Epithelial cell of esophagus (primary cell): Measurements from ENCODE around the gene C3orf49.

Source experiments
- DNase-seq: peaks from one replicate; pipeline ENCODE4 v3.0.0; 2010; ENCODE audit warnings: low read depth
- H3K4me3 ChIP-seq: 2 replicates; pipeline ENCODE4 v1.5.1; 2011; ENCODE audit warnings: mild to moderate bottlenecking, low read length, control low read depth
- CTCF ChIP-seq: IDR thresholded peaks from 2 replicates; pipeline ENCODE4 v1.5.1; 2011; ENCODE audit warnings: low read depth, mild to moderate bottlenecking, low read length, control low read depth, inconsistent platforms; ENCODE audit not compliant: insufficient read depth; ENCODE audit errors: missing control alignments

The C3orf49 gene

GRCh38 chr3:63800097-63800496, 19.0 kb upstream of the C3orf49 start:
- TF ChIP-seq CTCF, result no peak
- H3K4me3 ChIP-seq, result no peak overlapping the region
- DNase-seq, result no peak

- no peak for TF ChIP-seq CTCF
- H3K4me3 ChIP-seq, result no peak overlapping the region
- no peak for DNase-seq
Measured at GRCh38 chr3:63803911-63804310, 15.2 kb upstream of the C3orf49 start.

GRCh38 chr3:63807961-63808565, 11.0 kb upstream of the C3orf49 start:
- DNase-seq, result no peak
- H3K4me3 ChIP-seq, result no peak overlapping the region
- no peak for TF ChIP-seq CTCF

- peak; percentile 44 for DNase-seq
- no peak for TF ChIP-seq CTCF
- H3K4me3 ChIP-seq, result no peak overlapping the region
Measured at GRCh38 chr3:63808633-63809032, 10.5 kb upstream of the C3orf49 start.

GRCh38 chr3:63809607-63810006, 9.5 kb upstream of the C3orf49 start:
- DNase-seq, result peak; percentile 66
- TF ChIP-seq CTCF, result no peak
- H3K4me3 ChIP-seq, result no peak overlapping the region

GRCh38 chr3:63814237-63814636, 4.9 kb upstream of the C3orf49 start:
- H3K4me3 ChIP-seq, result no peak overlapping the region
- no peak for TF ChIP-seq CTCF
- peak; percentile 10 for DNase-seq

- no peak for DNase-seq
- no peak overlapping the region for H3K4me3 ChIP-seq
- no peak for TF ChIP-seq CTCF
Measured at GRCh38 chr3:63817225-63817624, 1.9 kb upstream of the C3orf49 start.
